Activated CD8-positive, alpha-beta memory T cell treated with anti-CD3 and anti-CD28 coated beads, Interleukin-2, amount 50 U/mL, for 48 hours (primary cell): ENCODE results near the gene MUCL3.
"Not testable (repeated sequence)": the region's sequence is repeated elsewhere in the genome, so short reads cannot be mapped to it uniquely, and the experiment has no call there.

ENCODE experiments used
- DNase-seq: peaks from one replicate; pipeline ENCODE4 v3.0.0-alpha.2; 2020

Gene MUCL3

DNA sequence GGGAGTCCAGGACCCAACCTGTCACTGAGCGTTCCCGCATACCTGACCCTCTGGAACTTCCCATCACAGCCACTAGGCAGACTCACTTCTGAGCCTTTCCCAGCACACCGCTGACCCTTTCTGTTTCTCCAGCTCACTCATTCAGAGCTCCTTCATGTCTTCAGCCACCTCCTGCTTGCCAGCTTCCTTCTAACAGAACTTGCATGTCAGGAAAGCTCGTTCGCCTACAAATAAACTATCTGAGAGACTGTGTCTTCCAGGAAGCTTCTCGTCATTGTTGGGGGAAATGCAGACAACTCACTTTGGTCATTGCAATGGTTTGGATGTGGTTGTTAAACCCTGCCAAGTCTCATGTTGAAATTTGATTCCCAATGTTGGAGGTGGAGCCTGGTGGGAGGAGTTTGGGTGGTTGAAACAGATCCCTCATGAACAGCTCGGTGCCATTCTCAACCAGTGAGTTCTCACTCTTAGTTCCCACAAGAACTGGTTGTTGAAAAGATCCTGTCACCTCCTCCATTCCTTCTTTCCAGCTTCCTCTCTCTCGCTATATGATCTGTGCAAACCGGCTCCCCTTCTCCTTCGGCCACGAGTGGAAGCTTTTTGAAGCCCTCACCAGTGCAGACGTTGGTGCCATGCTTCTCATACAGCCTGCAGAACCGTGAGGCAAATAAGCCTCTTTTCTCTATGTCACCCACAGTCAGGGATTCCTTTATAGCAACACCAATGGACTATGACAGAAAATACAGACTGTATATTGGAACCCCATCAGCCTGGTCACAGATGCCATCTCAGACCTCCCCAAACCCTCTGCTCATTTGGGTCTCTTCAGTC, 41.4 kb downstream of the MUCL3 start:
- DNase-seq = no peak

DNA sequence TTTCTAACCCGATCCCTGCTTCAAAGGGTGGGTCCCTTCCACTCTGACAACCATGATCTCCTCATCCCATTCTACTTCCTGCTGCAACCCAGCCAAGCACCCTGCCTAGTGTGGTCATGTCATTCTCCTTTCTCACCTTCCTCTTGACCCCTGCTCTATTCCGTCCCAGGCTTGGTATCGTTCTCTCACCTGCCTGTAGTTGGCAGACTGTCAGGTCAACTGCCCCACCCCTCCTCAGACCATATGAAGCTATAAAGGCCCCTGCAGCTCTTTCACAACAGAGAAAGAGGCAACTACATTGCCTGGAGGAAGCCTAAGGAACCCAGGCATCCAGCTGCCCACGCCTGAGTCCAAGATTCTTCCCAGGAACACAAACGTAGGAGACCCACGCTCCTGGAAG, 42.7 kb downstream of the MUCL3 start, which contains the start of gene MUC21:
Gene MUC21 (plus strand): TSS at position 280 of the 400 bp plus-strand sequence. CDS start 241 bp downstream, outside the sequence.
- DNase-seq = no peak

DNA sequence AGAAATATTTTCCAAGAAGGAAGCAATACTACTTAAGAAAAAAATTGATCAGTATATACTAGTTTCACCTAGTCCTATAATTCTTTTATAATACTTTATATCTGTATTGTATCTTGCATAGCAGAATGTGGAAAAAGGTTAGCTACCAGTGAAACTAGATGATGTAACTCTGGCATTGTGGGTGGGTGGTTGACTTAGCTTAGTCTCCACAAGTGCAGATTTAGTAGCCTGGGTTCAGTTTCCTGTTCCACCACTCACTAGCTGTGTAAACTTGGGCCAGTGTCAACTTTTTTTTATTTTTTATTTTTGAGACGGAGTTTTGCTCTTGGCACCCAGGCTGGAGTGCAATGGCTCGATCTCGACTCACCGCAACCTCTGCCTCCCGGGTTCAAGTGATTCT, 44.7 kb downstream of the MUCL3 start:
- DNase-seq = no peak

DNA sequence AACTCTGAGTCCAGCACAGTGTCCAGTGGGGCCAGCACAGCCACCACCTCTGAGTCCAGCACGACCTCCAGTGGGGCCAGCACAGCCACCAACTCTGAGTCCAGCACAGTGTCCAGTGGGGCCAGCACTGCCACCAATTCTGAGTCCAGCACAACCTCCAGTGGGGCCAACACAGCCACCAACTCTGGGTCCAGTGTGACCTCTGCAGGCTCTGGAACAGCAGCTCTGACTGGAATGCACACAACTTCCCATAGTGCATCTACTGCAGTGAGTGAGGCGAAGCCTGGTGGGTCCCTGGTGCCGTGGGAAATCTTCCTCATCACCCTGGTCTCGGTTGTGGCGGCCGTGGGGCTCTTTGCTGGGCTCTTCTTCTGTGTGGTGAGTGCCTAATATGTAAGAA, 46.5 kb downstream of the MUCL3 start:
- DNase-seq = no peak

DNA sequence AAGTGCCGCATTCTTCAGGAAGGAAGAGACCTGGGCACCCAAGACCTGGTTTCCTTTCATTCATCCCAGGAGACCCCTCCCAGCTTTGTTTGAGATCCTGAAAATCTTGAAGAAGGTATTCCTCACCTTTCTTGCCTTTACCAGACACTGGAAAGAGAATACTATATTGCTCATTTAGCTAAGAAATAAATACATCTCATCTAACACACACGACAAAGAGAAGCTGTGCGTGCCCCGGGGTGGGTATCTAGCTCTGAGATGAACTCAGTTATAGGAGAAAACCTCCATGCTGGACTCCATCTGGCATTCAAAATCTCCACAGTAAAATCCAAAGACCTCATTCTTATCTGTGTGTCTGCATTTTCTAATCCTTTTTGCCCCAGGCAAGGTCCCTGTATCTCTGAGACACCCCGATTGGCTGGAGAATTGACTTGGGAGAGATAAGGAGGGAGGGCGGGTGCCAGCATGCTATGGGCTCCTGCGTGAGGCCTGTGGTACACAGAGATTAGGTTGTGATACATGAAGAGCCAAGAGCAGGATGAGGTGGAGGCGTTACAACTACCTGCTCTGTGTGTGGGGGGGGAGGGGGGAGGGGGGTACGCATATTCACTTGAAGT, 47.5 kb downstream of the MUCL3 start:
- no peak for DNase-seq

DNA sequence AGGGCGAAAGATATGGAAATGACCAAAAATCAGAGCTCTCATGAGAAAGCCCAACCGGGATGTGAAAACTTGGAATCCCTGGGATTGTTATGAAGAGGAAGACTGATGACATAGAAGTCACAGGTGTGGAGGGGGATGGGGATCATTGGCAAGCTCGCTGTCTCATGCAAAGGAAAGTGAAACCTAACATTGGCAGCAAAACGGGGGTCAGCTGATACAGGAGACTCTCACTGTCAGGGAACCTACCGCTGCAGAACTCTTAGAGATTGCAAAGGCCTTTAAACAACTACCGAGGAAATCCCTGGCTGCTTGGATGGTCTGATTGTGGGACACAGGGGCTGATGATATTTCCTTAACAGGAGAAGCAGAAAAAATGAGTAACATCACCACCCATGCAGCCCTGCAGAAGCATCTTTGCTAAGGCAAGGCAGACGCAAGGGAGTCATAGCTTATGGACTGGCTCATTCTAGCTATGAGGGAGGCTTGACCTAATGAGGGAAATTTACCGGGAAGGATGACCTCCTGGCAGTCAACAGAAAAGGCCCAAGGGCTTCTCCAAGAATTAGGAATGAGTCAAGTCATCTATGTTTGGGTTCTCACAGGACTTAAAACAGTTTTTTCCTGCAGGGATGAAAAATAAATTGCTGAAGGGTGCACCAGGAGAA, 49.8 kb downstream of the MUCL3 start:
- no peak for DNase-seq

DNA sequence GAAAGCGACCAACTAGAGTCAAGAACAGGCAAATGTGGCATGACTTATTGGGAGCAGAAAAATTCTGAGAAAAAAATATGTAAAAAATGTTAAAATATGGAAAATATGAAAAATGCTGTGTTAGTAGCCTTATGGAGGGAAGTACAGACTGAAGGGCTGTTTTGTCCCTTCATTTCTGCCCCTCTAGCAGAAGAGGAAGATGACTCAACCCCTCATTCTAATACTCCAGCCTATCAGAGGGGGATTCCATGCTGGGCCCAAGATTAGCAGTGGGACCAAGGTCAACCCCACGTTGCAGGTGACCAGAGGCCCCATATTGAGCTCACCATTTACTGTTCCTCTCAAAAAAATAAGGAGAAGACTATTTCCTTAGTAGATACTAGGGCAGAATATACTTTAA, 51.1 kb downstream of the MUCL3 start:
- no peak for DNase-seq

DNA sequence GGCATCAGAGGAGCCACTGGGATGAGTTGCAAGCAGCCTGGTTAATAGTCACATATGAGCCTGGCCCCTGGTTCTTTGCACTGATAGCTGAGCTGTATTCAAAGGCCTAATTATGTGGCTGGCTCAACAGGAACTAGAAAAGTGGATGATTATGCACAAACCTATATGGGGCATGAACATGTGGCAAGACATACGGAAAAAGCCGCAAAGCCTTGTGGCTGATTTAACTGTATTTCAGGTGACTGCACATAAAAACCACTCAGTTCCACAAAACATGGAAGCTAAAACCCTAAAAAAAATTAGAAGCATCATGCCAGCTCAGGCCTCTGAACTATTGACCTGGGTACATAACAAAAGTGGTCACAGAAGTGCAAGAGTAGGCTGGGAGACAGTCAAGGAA, 56.5 kb downstream of the MUCL3 start:
- DNase-seq = no peak

DNA sequence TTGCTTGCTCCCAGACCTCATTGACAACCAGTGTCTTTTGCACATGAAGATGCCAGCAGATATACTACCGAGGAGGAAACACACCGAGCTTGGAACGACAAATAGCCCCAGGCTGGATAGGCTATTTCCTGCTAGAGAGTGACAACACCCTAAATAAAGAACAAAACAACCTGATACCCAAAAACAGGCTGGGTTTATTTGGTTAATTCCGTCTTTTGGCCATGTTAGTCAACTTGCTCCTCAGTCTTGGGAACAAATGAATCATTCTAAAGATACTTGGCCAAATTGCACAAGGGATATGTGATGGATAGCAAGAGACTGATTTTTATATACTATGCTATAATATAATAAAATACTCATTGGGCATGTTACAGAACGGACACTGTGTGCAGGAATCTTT, 58.0 kb downstream of the MUCL3 start:
- no peak for DNase-seq

DNA sequence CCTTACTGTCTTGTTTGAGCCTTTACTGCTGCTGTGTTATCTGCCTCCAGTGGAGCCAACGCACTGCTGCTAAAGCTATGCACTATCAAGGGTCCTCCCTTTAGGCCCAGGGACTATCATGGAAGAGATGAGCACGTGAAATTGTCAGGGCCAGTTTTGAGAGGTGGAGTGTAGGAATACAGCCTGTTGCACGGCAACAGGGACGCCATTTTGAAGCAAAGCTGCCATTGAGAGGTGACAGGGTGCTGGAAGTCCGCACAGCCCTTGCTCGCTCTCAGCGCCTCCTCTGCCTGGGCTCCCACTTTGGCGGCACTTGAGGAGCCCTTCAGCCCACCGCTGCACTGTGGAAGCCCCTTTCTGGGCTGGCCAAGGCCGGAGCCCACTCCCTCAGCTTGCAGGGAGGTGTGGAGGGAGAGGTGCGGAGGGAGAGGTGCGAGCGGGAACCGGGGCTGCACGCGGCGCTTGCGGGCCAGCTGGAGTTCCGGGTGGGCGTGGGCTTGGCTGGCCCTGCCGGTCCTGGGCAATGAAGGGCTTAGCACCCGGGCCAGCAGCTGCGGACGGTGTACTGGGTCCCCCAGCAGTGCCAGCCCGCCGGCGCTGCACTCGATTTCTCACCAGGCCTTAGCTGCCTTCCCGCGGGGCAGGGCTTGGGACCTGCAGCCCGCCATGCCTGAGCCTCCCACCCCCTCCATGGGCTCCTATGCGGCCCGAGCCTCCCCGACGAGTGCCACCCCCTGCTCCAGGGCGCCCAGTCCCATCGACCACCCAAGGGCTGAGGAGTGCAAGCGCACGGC, 59.5 kb downstream of the MUCL3 start:
- DNase-seq = not testable (repeated sequence)

DNA sequence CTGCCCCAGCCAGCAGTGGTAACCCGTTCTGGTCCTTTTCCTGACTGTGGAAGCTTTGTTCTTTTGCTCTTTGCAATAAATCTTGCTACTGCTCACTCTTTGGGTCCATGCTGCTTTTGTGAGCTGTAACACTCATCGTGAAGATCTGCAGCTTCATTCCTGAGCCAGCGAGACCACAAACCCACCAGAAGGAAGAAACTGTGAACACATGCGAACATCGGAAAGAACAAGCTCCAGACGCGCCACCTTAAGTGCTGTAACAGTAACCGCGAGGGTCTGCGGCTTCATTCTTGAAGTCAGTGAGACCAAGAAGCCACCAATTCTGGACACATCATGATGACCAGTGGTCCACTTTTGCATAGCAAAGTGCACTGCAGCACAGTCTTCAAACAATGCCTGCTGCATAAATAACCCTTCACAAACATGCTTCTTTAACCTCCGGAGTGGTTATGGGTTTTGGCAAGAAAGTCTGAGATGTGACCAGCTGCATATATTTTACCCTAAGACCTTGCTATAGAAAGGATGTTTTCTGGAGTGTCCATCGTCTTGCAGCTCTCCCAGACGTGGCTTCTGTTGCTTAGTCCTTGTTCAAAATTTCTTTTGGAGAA, 60.6 kb downstream of the MUCL3 start:
- no peak for DNase-seq

DNA sequence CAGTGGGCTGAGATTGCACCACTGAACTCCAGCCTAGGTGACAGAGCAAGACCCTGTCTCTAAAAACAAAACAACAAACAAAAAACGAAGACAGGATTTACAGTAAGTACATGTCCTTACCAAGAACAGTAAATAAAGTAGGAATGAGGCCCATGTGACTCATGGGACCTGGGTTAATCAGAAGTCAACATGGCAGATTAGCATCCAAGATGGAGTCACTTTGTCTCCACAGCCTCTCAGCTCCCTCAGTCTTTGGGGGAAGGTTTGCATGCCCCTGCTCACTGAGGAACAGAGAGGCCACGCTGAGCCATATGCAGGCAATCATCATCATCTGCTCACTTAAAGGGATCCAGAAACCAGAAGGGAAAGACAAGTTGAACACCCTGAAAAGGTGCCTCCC, 61.7 kb downstream of the MUCL3 start:
- no peak for DNase-seq
